Astrocyte (in vitro differentiated cells and primary cell): ENCODE data around the gene LRRN4CL.

Source experiments
- CTCF ChIP-seq: IDR thresholded peaks from 2 replicates; pipeline ENCODE4 v1.5.1; 2011; ENCODE audit warnings: low read depth, mild to moderate bottlenecking, inconsistent platforms, low read length, moderate library complexity; ENCODE audit not compliant: insufficient read depth
- EZH2 ChIP-seq: IDR thresholded peaks from 2 replicates; pipeline ENCODE4 v1.6.1; 2012; ENCODE audit warnings: mild to moderate bottlenecking, low read length, inconsistent platforms; ENCODE audit not compliant: insufficient read depth

GRCh38 chr11:62644220-62644619 is 45.1 kb downstream of the LRRN4CL start:
- no peak for TF ChIP-seq CTCF
- TF ChIP-seq EZH2: no peak
